OCI-LY3 (cell line): Measurements from ENCODE around the gene ACRBP.
A peak's percentile ranks its signal among the peaks of the same experiment; 100 is the strongest.

Source experiments
- H2AFZ ChIP-seq: fragments of 200-600, 300-600 bp; shearing (Covaris generic); 2 replicates; pipeline ENCODE4 v1.6.0; 2014; ENCODE audit warnings: antibody characterized with exemption, low read depth, low read length
- H3K27ac ChIP-seq: fragments of 200-600, 300-600 bp; sonication (generic); 2 replicates; pipeline ENCODE4 v1.5.1; 2014; ENCODE audit warnings: mild to moderate bottlenecking, low read length, moderate library complexity, mixed read lengths
- H3K27me3 ChIP-seq: fragments of 200-600, 300-600 bp; sonication (generic); 2 replicates; pipeline ENCODE4 v1.6.1; 2014; ENCODE audit warnings: low read depth, low read length, mixed read lengths
- H3K36me3 ChIP-seq: fragments of 200-600, 300-600 bp; sonication (generic); replicated peaks from 2 replicates; pipeline ENCODE3; 2014; ENCODE audit warnings: low read depth, low read length, mixed read lengths
- H3K4me1 ChIP-seq: fragments of 300-600, 200-600 bp; sonication (generic); 2 replicates; pipeline ENCODE4 v1.6.1; 2014; ENCODE audit warnings: low read length, mixed read lengths
- H3K4me2 ChIP-seq: fragments of 200-600, 300-600 bp; sonication (generic); 2 replicates; pipeline ENCODE4 v1.6.1; 2014; ENCODE audit warnings: low read length, mixed read lengths
- H3K4me3 ChIP-seq: fragments of 300-600, 200-600 bp; sonication (generic); 2 replicates; pipeline ENCODE4 v1.5.1; 2014; ENCODE audit warnings: antibody characterized with exemption, mild to moderate bottlenecking, low read length, moderate library complexity
- H3K79me2 ChIP-seq: fragments of 300-600, 200-600 bp; shearing (Covaris generic); 2 replicates; pipeline ENCODE4 v1.6.1; 2014; ENCODE audit warnings: mild to moderate bottlenecking, low read length, mixed read lengths
- H3K9ac ChIP-seq: fragments of 300-600, 200-600 bp; shearing (Covaris generic); 2 replicates; pipeline ENCODE4 v1.6.0; 2014; ENCODE audit warnings: mild to moderate bottlenecking, low read length, moderate library complexity
- H3K9me3 ChIP-seq: fragments of 200-600, 300-600 bp; shearing (Covaris generic); 2 replicates; pipeline ENCODE4 v1.6.1; 2014; ENCODE audit warnings: low read length, mixed read lengths; ENCODE audit not compliant: insufficient read depth
- H4K20me1 ChIP-seq: fragments of 200-600, 300-600 bp; sonication (generic); 2 replicates; pipeline ENCODE4 v1.6.1; 2016; ENCODE audit warnings: low read length, mixed read lengths; ENCODE audit not compliant: insufficient read depth
- EZH2phosphoT487 ChIP-seq: fragments of 200-600 bp; shearing (Covaris generic); IDR thresholded peaks from 2 replicates; pipeline ENCODE4 v1.6.1; 2018; ENCODE audit warnings: antibody characterized with exemption, mixed run types, low read depth
- TF ChIP-seq, protein P1 (sequence below): fragments of 200-600, 300-600 bp; sonication (generic); IDR thresholded peaks from 2 replicates; pipeline ENCODE4 v1.5.1; 2014; ENCODE audit warnings: antibody characterized with exemption, low read length, low read depth

ACRBP gene

DNA sequence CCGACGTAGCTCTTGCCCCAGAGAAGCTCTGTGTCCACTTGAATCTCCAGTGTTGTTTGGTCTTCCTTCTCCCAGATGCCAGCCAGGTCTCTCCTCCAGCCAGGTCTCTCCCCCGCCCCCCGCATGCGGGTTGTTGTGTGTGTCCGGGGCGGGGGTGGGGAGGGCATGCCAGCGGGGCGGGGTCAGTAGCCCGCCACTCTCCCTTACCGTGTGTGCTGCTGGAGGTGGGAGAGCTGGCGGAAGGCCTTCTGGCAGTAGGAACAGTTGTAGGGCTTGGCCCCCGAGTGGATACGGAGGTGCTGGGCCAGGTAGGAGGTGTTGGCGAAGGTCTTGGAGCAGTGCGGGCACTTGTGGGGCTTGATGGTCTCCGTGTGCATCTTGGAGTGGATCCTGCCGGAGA is 24.9 kb upstream of the ACRBP start:
- H3K9ac ChIP-seq: no peak overlapping the region
- TF ChIP-seq, protein P1, sequence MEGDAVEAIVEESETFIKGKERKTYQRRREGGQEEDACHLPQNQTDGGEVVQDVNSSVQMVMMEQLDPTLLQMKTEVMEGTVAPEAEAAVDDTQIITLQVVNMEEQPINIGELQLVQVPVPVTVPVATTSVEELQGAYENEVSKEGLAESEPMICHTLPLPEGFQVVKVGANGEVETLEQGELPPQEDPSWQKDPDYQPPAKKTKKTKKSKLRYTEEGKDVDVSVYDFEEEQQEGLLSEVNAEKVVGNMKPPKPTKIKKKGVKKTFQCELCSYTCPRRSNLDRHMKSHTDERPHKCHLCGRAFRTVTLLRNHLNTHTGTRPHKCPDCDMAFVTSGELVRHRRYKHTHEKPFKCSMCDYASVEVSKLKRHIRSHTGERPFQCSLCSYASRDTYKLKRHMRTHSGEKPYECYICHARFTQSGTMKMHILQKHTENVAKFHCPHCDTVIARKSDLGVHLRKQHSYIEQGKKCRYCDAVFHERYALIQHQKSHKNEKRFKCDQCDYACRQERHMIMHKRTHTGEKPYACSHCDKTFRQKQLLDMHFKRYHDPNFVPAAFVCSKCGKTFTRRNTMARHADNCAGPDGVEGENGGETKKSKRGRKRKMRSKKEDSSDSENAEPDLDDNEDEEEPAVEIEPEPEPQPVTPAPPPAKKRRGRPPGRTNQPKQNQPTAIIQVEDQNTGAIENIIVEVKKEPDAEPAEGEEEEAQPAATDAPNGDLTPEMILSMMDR: no peak
- TF ChIP-seq EZH2phosphoT487: no peak
- no peak overlapping the region for H2AFZ ChIP-seq
- no peak overlapping the region for H3K4me3 ChIP-seq
- H3K36me3 ChIP-seq: peaks cover 83% of the 10 kb centered on the region
- no peaks in the 10 kb centered on the region for H3K4me1 ChIP-seq
- no peaks in the 10 kb centered on the region for H3K9me3 ChIP-seq
- H3K79me2 ChIP-seq: peaks cover 4% of the 10 kb centered on the region; the same call in 1 of the 2 replicates
- H4K20me1 ChIP-seq: no peaks in the 10 kb centered on the region
- no peak overlapping the region for H3K4me2 ChIP-seq
- no peaks in the 10 kb centered on the region for H3K27me3 ChIP-seq
- no peak overlapping the region for H3K27ac ChIP-seq

DNA sequence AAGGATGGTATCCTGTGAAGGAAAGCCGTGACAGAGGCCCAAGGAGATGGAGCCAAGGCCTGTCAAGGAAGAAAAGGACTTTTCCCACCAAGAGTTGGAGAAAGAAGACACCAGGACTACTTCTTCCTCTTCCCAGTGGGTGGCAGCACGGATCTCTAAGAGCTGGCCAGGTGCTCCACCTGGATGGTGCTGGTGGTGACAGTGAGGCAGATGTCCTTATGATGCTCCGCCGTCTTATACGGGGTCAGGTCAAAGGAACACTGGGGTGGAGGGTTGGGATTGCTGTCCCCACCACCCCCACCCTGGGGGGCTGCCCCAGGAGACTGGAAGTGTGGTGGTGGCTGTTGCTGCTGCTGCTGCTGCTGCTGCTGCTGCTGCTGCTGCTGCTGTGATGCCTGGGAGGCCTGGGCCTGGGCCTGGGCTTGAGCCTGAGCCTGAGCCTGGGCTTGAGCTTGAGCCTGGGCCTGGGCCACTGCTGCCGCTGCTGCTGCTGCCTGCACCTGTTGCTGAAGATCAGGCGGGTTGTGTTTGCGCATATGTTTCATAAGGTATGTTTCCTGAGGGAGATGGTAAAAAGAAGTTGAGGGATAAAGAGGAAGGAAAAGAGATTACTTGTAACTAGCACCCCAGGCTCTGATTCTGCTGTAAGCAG is 20.5 kb upstream of the ACRBP start:
- Histone ChIP-seq H3K9me3 (no peaks in the 10 kb centered on the region), H3K27ac (no peak overlapping the region), H2AFZ (no peak overlapping the region), H4K20me1 (no peaks in the 10 kb centered on the region), H3K4me2 (no peak overlapping the region), H3K36me3 (peaks cover 51% of the 10 kb centered on the region), H3K79me2 (peaks cover under 1% of the 10 kb centered on the region; the same call in 1 of the 2 replicates), H3K9ac (no peak overlapping the region), H3K4me1 (peaks cover 6% of the 10 kb centered on the region), H3K27me3 (no peaks in the 10 kb centered on the region), H3K4me3 (no peak overlapping the region)
- TF ChIP-seq EZH2phosphoT487: no peak
- TF ChIP-seq, protein P1: peak; percentile 47

DNA sequence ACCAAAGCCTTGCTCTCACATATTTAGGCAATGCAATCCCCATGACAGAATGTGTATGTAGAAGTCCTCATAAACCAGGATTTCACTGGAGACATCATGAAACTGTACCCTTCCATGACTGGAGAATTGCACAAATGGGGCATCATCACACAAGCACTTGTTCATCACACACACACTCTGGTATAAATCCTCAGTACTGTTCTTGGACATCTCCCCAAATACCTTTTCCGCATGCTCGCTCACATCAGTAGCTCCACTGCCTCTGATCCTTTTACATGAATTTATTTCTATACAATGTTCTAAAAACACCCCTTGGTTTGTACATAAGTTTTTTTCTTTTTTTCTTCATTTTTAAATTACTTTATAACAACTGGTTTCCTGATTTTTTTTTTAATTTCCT is 19.0 kb upstream of the ACRBP start:
- TF ChIP-seq EZH2phosphoT487: no peak
- TF ChIP-seq, protein P1: no peak
- peaks cover 37% of the 10 kb centered on the region for H3K36me3 ChIP-seq
- H2AFZ ChIP-seq: no peak overlapping the region
- H3K79me2 ChIP-seq: peaks cover 9% of the 10 kb centered on the region
- no peak overlapping the region for H3K4me3 ChIP-seq
- no peak overlapping the region for H3K27ac ChIP-seq
- no peak overlapping the region for H3K4me2 ChIP-seq
- H4K20me1 ChIP-seq: no peaks in the 10 kb centered on the region
- no peak overlapping the region for H3K9ac ChIP-seq
- no peaks in the 10 kb centered on the region for H3K27me3 ChIP-seq
- H3K9me3 ChIP-seq: no peaks in the 10 kb centered on the region
- peaks cover 14% of the 10 kb centered on the region for H3K4me1 ChIP-seq

DNA sequence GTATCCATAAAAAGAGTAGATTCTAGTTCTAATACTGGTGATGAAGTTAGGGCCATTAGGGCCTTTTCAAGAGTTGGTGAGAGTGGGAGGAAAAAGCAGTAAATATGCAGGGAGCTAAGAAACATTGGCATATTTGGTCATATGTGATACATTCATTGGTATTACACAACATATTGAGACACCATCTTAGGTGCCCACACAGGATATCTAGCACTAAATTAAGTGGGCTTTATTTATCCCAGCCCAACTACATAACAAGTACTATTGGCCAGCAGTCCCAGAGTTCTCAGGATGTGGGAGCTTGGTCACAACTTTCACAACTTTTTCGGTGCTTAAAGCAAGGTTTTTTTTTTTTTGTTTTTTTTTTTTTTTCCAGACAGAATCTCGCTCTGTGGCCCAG is 17.7 kb upstream of the ACRBP start:
- peaks cover 27% of the 10 kb centered on the region for H3K36me3 ChIP-seq
- no peak overlapping the region for H3K4me2 ChIP-seq
- H3K27me3 ChIP-seq: no peaks in the 10 kb centered on the region
- H3K9me3 ChIP-seq: no peaks in the 10 kb centered on the region
- TF ChIP-seq, protein P1: no peak
- TF ChIP-seq EZH2phosphoT487: no peak
- H3K9ac ChIP-seq: no peak overlapping the region
- no peaks in the 10 kb centered on the region for H4K20me1 ChIP-seq
- H3K27ac ChIP-seq: no peak overlapping the region
- H3K4me1 ChIP-seq: peaks cover 14% of the 10 kb centered on the region
- no peak overlapping the region for H3K4me3 ChIP-seq
- H3K79me2 ChIP-seq: peaks cover 9% of the 10 kb centered on the region
- H2AFZ ChIP-seq: no peak overlapping the region
